ENCODE measurements around the gene EYA3.
"Not testable (repeated sequence)": the region's sequence is repeated elsewhere in the genome, so short reads cannot be mapped to it uniquely, and the experiment has no call there.

Gene EYA3

GRCh38 chr1:28031173-28031572 lies 57.2 kb downstream of the EYA3 start:
- TF ChIP-seq CTCF (conservative IDR thresholded peaks at IDR 0.05; ENCODE audit: low read depth, low read length): no peak
- no peak overlapping the region for H3K4me3 ChIP-seq (ENCODE audit: low read length)
- no peak for DNase-seq (ENCODE audit: low read depth)

GRCh38 chr1:28028873-28029654 lies 59.3 kb downstream of the EYA3 start:
- no peak for TF ChIP-seq CTCF (conservative IDR thresholded peaks at IDR 0.05; ENCODE audit: low read depth, low read length)
- H3K4me3 ChIP-seq (ENCODE audit: low read length): no peak overlapping the region
- DNase-seq (ENCODE audit: low read depth): no peak

GRCh38 chr1:28027660-28028059 lies 60.8 kb downstream of the EYA3 start:
- no peak overlapping the region for H3K4me3 ChIP-seq (ENCODE audit: low read length)
- no peak for TF ChIP-seq CTCF (conservative IDR thresholded peaks at IDR 0.05; ENCODE audit: low read depth, low read length)
- no peak for DNase-seq (ENCODE audit: low read depth)

GRCh38 chr1:28027238-28027637 lies 61.2 kb downstream of the EYA3 start:
- TF ChIP-seq CTCF (conservative IDR thresholded peaks at IDR 0.05; ENCODE audit: low read depth, low read length): no peak

GRCh38 chr1:28026329-28026728 lies 62.1 kb downstream of the EYA3 start:
- DNase-seq (ENCODE audit: low read depth): no peak
- TF ChIP-seq CTCF (conservative IDR thresholded peaks at IDR 0.05; ENCODE audit: low read depth, low read length): no peak
- no peak overlapping the region for H3K4me3 ChIP-seq (ENCODE audit: low read length)

More at GRCh38 chr1:28027238-28027637, 61.2 kb downstream of the EYA3 start:
- no peak overlapping the region for H3K4me3 ChIP-seq (ENCODE audit: low read length)
- no peak for DNase-seq (ENCODE audit: low read depth)

GRCh38 chr1:28021064-28021463 lies 67.3 kb downstream of the EYA3 start:
- no peak overlapping the region for H3K4me3 ChIP-seq (ENCODE audit: low read length)
- no peak for TF ChIP-seq CTCF (conservative IDR thresholded peaks at IDR 0.05; ENCODE audit: low read depth, low read length)
- no peak for DNase-seq (ENCODE audit: low read depth)

- no peak overlapping the region for H3K4me3 ChIP-seq (ENCODE audit: low read length)
- no peak for DNase-seq (ENCODE audit: low read depth)
- no peak for TF ChIP-seq CTCF (conservative IDR thresholded peaks at IDR 0.05; ENCODE audit: low read depth, low read length)
Measured at GRCh38 chr1:28010969-28011368, 77.4 kb downstream of the EYA3 start.

GRCh38 chr1:28003117-28003516 lies 85.3 kb downstream of the EYA3 start:
- DNase-seq (ENCODE audit: low read depth); H3K4me3 ChIP-seq (ENCODE audit: low read length): not testable (repeated sequence)

All from retinal pigment epithelial cell (primary cell).